Suprapubic skin (tissue), 4 donors: ENCODE data around the gene EFCAB12. TPM values are rescaled to one million over a fixed set of nuclear protein-coding genes. Genes with fewer than 3 reads are reported as not detected.
"Not testable (repeated sequence)": the region's sequence is repeated elsewhere in the genome, so short reads cannot be mapped to it uniquely, and the experiment has no call there.

Source experiments
- DNase-seq, 2 donors: peaks; one replicate each; pipeline ENCODE4 v3.0.0-alpha.2; 2019; ENCODE audit warnings: low spot score in 2 of 2
- H3K27ac ChIP-seq: fragments of 200-600 bp; sonication (generic); one replicate; pipeline ENCODE4 v1.5.1; 2019
- H3K27me3 ChIP-seq: fragments of 200-600 bp; sonication (generic); one replicate; pipeline ENCODE4 v1.5.1; 2019
- H3K36me3 ChIP-seq: fragments of 200-600 bp; sonication (generic); one replicate; pipeline ENCODE4 v1.5.1; 2019
- H3K4me1 ChIP-seq: fragments of 200-600 bp; sonication (generic); one replicate; pipeline ENCODE4 v1.5.1; 2019
- H3K4me3 ChIP-seq: fragments of 200-600 bp; sonication (generic); one replicate; pipeline ENCODE4 v1.5.1; 2019; ENCODE audit warnings: mild to moderate bottlenecking
- H3K9me3 ChIP-seq: fragments of 200-600 bp; sonication (generic); one replicate; pipeline ENCODE4 v1.5.1; 2019
- EP300 ChIP-seq: sonication (generic); formaldehyde crosslinking; IDR thresholded peaks from one replicate; pipeline ENCODE4 v1.6.1; 2017; ENCODE audit warnings: antibody characterized with exemption
- POLR2A ChIP-seq, 2 donors: fragments of 450-650 bp; IDR thresholded peaks; one replicate each; pipeline ENCODE4 v1.6.1; 2017; ENCODE audit warnings: antibody characterized with exemption in 2 of 2, mild to moderate bottlenecking in 2 of 2, moderate library complexity in 2 of 2
- POLR2AphosphoS5 ChIP-seq, 3 donors: sonication (generic); formaldehyde crosslinking; IDR thresholded peaks; one replicate each; pipeline ENCODE4 v1.6.1; 2017; ENCODE audit warnings: antibody characterized with exemption in 3 of 3
- WGBS: methylation state at CpG from one replicate; pipeline ENCODE4 v1.1.5; 2018; 5-methylcytosine and 5-hydroxymethylcytosine counted together
- total RNA-seq, 4 donors: library from RNA; depleted of rRNA; stranded (reverse); fragments of >200 nt; gene quantifications; one replicate each; pipeline ENCODE4 v1.1.0, GENCODE V29; 2016
- TF ChIP-seq, protein P1 (sequence below), 2 donors: fragments of 200-600 bp in 1 of 2; fragments of 450-650 bp in 1 of 2; sonication (generic) in 1 of 2; IDR thresholded peaks; one replicate each; pipeline ENCODE4 v1.5.1; 2016 to 2019; ENCODE audit warnings: antibody characterized with exemption in 2 of 2, mild to moderate bottlenecking in 1 of 2, moderate library complexity in 1 of 2

EFCAB12 gene
- total RNA-seq, 4 donors from 2014 or later: 0.13 to 1.1 (median 0.23) TPM; not detected in 1

DNA sequence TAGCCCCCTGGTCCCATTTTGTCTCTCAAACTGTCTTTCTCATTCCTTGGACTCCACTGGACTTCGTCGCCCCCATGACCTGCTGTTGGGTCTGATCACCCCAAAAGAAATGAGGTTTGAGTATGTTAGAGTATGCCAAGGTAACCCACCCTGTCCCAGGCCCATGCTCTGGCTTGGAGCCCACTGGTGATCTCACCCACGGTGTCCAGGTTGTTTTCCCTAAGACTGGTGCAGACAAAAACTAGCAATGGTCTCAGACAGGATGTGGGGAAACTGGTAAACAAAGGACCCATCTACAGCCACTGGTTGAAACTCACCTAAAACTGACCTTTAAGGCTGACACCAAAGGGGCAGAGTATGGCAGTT, 38.9 kb downstream of the EFCAB12 start:
- H3K9me3 ChIP-seq: no peaks in the 10 kb centered on the region
- peaks cover 72% of the 10 kb centered on the region for H3K36me3 ChIP-seq
- DNase-seq: no peak
- no peak overlapping the region for H3K4me3 ChIP-seq
- peaks cover 30% of the 10 kb centered on the region for H3K4me1 ChIP-seq
- 68% methylated on average over 3 of the region's 3 CpGs for WGBS
- H3K27ac ChIP-seq: no peak overlapping the region
- H3K27me3 ChIP-seq: no peaks in the 10 kb centered on the region
- TF ChIP-seq POLR2AphosphoS5 (IDR thresholded peaks at IDR 0.05) (no peak), EP300 (no peak), POLR2A (IDR thresholded peaks at IDR 0.05) (no peak)
- TF ChIP-seq, protein P1, sequence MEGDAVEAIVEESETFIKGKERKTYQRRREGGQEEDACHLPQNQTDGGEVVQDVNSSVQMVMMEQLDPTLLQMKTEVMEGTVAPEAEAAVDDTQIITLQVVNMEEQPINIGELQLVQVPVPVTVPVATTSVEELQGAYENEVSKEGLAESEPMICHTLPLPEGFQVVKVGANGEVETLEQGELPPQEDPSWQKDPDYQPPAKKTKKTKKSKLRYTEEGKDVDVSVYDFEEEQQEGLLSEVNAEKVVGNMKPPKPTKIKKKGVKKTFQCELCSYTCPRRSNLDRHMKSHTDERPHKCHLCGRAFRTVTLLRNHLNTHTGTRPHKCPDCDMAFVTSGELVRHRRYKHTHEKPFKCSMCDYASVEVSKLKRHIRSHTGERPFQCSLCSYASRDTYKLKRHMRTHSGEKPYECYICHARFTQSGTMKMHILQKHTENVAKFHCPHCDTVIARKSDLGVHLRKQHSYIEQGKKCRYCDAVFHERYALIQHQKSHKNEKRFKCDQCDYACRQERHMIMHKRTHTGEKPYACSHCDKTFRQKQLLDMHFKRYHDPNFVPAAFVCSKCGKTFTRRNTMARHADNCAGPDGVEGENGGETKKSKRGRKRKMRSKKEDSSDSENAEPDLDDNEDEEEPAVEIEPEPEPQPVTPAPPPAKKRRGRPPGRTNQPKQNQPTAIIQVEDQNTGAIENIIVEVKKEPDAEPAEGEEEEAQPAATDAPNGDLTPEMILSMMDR (IDR thresholded peaks at IDR 0.05): no peak

DNA sequence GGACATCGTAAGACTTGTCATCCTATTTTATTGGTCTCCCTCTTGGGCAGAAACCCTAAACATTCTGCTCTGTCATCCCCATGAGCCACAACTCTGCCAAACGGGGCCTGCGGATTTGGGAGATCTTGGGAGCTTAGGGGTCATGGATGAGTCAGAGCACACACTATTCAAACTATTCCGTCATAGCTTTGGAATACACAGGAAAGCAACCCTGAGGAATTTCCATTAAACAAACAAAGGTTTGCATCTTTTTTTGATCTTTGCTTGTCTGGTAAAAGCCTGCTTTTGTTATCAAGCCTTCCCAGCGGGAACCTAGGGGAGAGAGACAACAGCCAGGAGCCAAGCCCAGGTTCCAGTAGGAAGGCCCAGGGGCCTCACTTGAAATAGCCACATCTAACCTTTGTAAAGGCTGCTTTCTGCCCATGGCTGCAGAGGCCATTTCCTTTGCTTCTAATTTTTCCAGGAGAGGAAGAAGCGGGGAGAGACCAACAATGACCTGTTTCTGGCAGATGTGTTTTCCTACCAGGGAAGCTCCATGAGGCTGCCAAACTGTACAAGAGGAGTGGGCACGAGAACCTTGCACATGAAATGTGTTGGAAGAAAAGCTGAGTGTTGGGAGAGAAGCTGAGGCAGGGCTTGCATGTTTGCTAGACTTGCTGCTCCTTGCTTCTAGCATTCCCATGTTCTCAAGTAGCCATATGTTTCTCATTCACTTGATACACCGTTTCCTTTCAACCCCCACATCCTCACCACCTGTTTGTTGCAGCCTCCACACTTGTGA, 39.5 kb downstream of the EFCAB12 start:
- H3K4me3 ChIP-seq, H3K27me3 ChIP-seq, H3K9me3 ChIP-seq, H3K27ac ChIP-seq, DNase-seq: not testable (repeated sequence)
- Histone ChIP-seq H3K36me3 (peaks cover 72% of the 10 kb centered on the region), H3K4me1 (peaks cover 27% of the 10 kb centered on the region)
- WGBS: 72% methylated on average over 8 of the region's 8 CpGs

DNA sequence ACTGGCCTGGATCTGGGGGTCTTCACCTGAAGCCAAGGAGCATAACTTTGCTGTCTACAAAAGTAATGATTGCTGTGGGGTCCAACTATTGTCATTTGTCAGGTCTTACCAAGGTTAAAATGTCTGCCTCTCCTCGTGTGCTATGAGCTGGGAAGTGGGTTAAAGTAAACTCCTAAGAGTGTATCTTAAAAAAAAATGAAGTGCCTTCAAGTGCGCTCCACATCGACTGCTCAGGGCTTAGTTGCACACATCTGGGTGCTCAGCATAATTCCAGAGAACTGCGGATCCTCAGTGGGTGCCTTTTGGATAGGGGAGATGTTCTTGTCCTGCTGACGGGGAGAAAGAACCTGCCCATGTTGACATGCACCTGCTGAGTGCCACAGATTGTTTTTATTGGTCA, 40.9 kb downstream of the EFCAB12 start:
- no peak for DNase-seq
- H3K9me3 ChIP-seq: no peaks in the 10 kb centered on the region
- 93% methylated on average over 5 of the region's 5 CpGs for WGBS
- peaks cover 62% of the 10 kb centered on the region for H3K36me3 ChIP-seq
- no peak overlapping the region for H3K4me3 ChIP-seq
- no peak overlapping the region for H3K27ac ChIP-seq
- TF ChIP-seq POLR2A (IDR thresholded peaks at IDR 0.05): no peak
- TF ChIP-seq EP300: no peak
- no peak for TF ChIP-seq POLR2AphosphoS5 (IDR thresholded peaks at IDR 0.05)
- TF ChIP-seq, protein P1 (IDR thresholded peaks at IDR 0.05): no peak
- no peaks in the 10 kb centered on the region for H3K27me3 ChIP-seq
- peaks cover 14% of the 10 kb centered on the region for H3K4me1 ChIP-seq

DNA sequence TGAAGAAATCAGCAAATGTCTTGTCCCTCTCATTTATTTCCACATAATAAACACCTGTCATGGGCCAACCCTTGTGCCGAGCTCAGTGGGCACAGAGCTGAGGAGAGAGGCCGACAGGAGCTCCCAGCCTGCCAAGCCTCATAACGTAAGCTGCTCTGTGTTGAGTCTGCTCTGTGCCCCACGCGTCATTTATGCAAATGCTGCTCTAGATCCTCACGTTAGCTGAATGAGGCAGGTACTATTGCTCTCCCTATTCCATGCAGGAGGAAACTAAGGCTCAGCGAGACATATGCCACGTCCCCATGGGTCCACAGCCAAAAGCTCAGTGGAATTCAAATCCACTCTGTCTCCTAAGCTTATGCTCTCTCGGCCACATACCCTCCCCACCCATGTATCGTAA, 41.5 kb downstream of the EFCAB12 start:
- H3K4me1 ChIP-seq: peaks cover 10% of the 10 kb centered on the region
- no peaks in the 10 kb centered on the region for H3K27me3 ChIP-seq
- H3K36me3 ChIP-seq: peaks cover 57% of the 10 kb centered on the region
- DNase-seq: no peak
- no peak overlapping the region for H3K4me3 ChIP-seq
- WGBS: 96% methylated on average over 10 of the region's 10 CpGs
- TF ChIP-seq EP300 (no peak), POLR2A (IDR thresholded peaks at IDR 0.05) (no peak), POLR2AphosphoS5 (IDR thresholded peaks at IDR 0.05) (no peak)
- TF ChIP-seq, protein P1 (IDR thresholded peaks at IDR 0.05): no peak
- no peaks in the 10 kb centered on the region for H3K9me3 ChIP-seq
- H3K27ac ChIP-seq: no peak overlapping the region

DNA sequence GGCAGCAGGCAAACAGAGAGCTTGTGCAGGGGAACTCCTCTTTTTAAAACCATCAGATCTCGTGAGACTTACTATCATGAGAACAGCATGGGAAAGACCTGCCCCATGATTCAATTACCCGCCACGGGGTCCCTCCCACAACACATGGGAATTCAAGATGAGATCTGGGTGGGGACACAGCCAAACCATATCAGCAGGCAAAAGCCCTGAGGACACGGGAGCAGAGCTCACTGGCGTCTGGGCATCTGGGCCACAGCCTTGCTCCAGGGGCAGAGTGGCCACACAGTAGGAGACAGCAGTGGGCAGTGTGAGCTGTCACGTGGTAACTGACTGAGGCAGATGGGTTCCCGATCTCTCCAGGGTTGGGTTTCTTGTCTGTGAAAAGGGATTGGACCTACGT, 42.9 kb downstream of the EFCAB12 start:
- H3K9me3 ChIP-seq, H3K4me1 ChIP-seq, H3K27me3 ChIP-seq, H3K4me3 ChIP-seq, H3K27ac ChIP-seq, DNase-seq: not testable (repeated sequence)
- peaks cover 42% of the 10 kb centered on the region for H3K36me3 ChIP-seq
- 59% methylated on average over 4 of the region's 8 CpGs for WGBS

DNA sequence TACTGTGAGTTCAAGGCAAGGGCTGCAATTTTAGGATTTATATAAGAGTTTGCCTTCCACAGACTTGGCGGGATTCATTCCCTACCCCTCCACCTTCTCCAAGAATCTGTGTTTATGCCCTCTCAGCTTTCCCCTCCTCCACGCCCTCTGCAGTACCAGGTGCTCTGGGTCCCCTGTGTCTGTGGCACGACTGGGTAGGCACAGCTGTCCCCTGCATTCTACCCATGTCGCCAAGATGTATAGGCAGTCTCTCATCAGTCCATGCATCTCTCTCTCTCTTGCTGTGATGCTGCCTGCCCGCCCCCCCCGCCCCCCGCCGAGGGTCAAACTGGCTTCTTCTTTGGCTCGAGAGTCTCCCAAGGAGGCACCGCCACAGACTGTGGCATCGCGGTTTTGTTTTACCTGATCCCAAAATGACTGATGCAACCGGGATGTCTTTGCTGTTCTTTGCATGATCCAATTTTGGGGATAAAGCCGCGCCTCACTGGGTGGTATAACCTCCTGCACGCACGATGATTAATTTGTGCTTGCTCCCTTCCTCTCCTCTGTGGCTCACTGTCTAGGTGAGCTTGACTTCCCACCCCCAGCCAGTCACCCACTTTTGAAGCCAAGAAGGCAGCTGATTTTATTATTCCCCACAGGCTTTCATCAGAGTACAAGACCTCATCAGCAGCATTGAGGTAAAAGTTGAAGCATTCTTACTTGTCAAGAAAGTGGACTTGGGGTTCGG, 43.7 kb downstream of the EFCAB12 start:
- WGBS: 78% methylated on average over 18 of the region's 18 CpGs
- H3K36me3 ChIP-seq: peaks cover 36% of the 10 kb centered on the region
- no peak overlapping the region for H3K4me3 ChIP-seq
- H3K9me3 ChIP-seq: no peaks in the 10 kb centered on the region
- no peak overlapping the region for H3K27ac ChIP-seq
- DNase-seq: no peak
- H3K4me1 ChIP-seq: no peaks in the 10 kb centered on the region
- no peaks in the 10 kb centered on the region for H3K27me3 ChIP-seq
- TF ChIP-seq POLR2AphosphoS5 (IDR thresholded peaks at IDR 0.05) (no peak), POLR2A (IDR thresholded peaks at IDR 0.05) (no peak)

DNA sequence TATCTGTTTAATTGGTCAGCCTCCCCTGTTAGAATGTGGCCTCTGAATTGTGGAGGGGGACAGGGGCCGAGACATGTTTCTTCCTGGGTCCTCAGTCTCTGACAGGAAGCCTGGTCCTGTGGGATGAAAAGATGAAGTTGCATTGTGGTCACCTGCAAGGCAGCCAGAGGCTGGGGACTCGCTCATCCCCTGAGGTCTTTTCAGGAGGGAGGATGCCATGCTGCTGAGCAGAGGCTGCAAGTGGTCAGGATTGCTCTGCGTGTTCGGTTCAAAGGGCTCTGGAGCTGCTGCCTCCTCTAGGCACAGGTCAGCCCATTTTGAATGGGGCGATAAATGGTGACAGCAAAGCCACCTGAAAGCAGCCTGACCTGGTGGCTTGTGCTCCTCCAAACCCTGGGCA, 44.3 kb downstream of the EFCAB12 start:
- H3K36me3 ChIP-seq: peaks cover 30% of the 10 kb centered on the region
- not testable (repeated sequence) for H3K4me1 ChIP-seq, H3K27me3 ChIP-seq, H3K4me3 ChIP-seq, H3K9me3 ChIP-seq, H3K27ac ChIP-seq, DNase-seq
- 85% methylated on average over 2 of the region's 5 CpGs for WGBS
